ENCODE measurements around the gene GPR35.

- no peak for TF ChIP-seq CTCF (IDR thresholded peaks at IDR 0.05; ENCODE audit: low read depth, low read length, missing input control)
- TF ChIP-seq HNF4A (conservative IDR thresholded peaks at IDR 0.05): no peak
Measured at GRCh38 chr2:240597419-240598181, 27.7 kb upstream of the GPR35 start.
